ENCODE measurements around the gene KCNG4.

KCNG4 gene

GRCh38 chr16:84247331-84247730, 7.5 kb upstream of the KCNG4 start:
- Mint-ChIP-seq H3K9me3 (no peaks in the 10 kb centered on the region), H3K36me3 (no peaks in the 10 kb centered on the region), H3K27ac (no peak overlapping the region), H3K4me1 (no peaks in the 10 kb centered on the region), H3K4me3 (no peak overlapping the region)
- DNase-seq (ENCODE audit: low spot score in 2 of 2) (no peak), ATAC-seq (no peak)

- ATAC-seq (no peak), DNase-seq (ENCODE audit: low spot score in 2 of 2) (no peak)
- H3K4me1 Mint-ChIP-seq, result no peaks in the 10 kb centered on the region
- no peak overlapping the region for H3K27ac Mint-ChIP-seq
- H3K4me3 Mint-ChIP-seq, result no peak overlapping the region
- H3K9me3 Mint-ChIP-seq, result no peaks in the 10 kb centered on the region
- H3K36me3 Mint-ChIP-seq, result no peaks in the 10 kb centered on the region
These were observed 6.9 kb upstream of the KCNG4 start for GRCh38 chr16:84246679-84247077.

- ATAC-seq, result no peak
- no peaks in the 10 kb centered on the region for H3K9me3 Mint-ChIP-seq
- DNase-seq (ENCODE audit: low spot score in 2 of 2), result no peak
- H3K4me1 Mint-ChIP-seq, result no peaks in the 10 kb centered on the region
- H3K27ac Mint-ChIP-seq, result no peak overlapping the region
- no peaks in the 10 kb centered on the region for H3K36me3 Mint-ChIP-seq
- H3K4me3 Mint-ChIP-seq, result no peak overlapping the region
These were observed 6.3 kb upstream of the KCNG4 start for GRCh38 chr16:84245956-84246678.

GRCh38 chr16:84244728-84245127, 4.9 kb upstream of the KCNG4 start:
- DNase-seq (ENCODE audit: low spot score in 2 of 2) (no peak), ATAC-seq (no peak)
- no peak overlapping the region for H3K4me3 Mint-ChIP-seq
- no peaks in the 10 kb centered on the region for H3K4me1 Mint-ChIP-seq
- H3K36me3 Mint-ChIP-seq, result no peaks in the 10 kb centered on the region
- H3K9me3 Mint-ChIP-seq, result no peaks in the 10 kb centered on the region
- H3K27ac Mint-ChIP-seq, result no peak overlapping the region

- DNase-seq (ENCODE audit: low spot score in 2 of 2) (no peak), ATAC-seq (no peak)
- no peak overlapping the region for H3K4me3 Mint-ChIP-seq
- no peaks in the 10 kb centered on the region for H3K9me3 Mint-ChIP-seq
- H3K27ac Mint-ChIP-seq, result no peak overlapping the region
- H3K36me3 Mint-ChIP-seq, result no peaks in the 10 kb centered on the region
- H3K4me1 Mint-ChIP-seq, result no peaks in the 10 kb centered on the region
These were observed 3.9 kb upstream of the KCNG4 start for GRCh38 chr16:84243732-84244131.

GRCh38 chr16:84242839-84243238, 3.0 kb upstream of the KCNG4 start:
- Mint-ChIP-seq H3K4me1 (no peaks in the 10 kb centered on the region), H3K27ac (no peak overlapping the region)
- DNase-seq (ENCODE audit: low spot score in 2 of 2), result no peak

GRCh38 chr16:84241778-84242177, 2.0 kb upstream of the KCNG4 start:
- DNase-seq (ENCODE audit: low spot score in 2 of 2) (no peak), ATAC-seq (no peak)
- Mint-ChIP-seq H3K36me3 (no peaks in the 10 kb centered on the region), H3K27ac (no peak overlapping the region), H3K4me3 (no peak overlapping the region), H3K9me3 (no peaks in the 10 kb centered on the region), H3K4me1 (no peaks in the 10 kb centered on the region)

More at GRCh38 chr16:84242839-84243238, 3.0 kb upstream of the KCNG4 start:
- Mint-ChIP-seq H3K4me3 (no peak overlapping the region), H3K36me3 (no peaks in the 10 kb centered on the region), H3K9me3 (no peaks in the 10 kb centered on the region)
- ATAC-seq, result no peak

GRCh38 chr16:84240455-84240854, 643 bp upstream of the KCNG4 start:
- DNase-seq (ENCODE audit: low spot score in 2 of 2) (no peak), ATAC-seq (no peak)
- Mint-ChIP-seq H3K36me3 (no peaks in the 10 kb centered on the region), H3K4me3 (no peak overlapping the region), H3K4me1 (no peaks in the 10 kb centered on the region), H3K27ac (no peak overlapping the region), H3K9me3 (no peaks in the 10 kb centered on the region)

- Mint-ChIP-seq H3K27ac (no peak overlapping the region), H3K9me3 (no peaks in the 10 kb centered on the region), H3K36me3 (no peaks in the 10 kb centered on the region), H3K4me1 (no peaks in the 10 kb centered on the region), H3K4me3 (no peak overlapping the region)
- DNase-seq (ENCODE audit: low spot score in 2 of 2), result no peak
- no peak for ATAC-seq
These were observed 557 bp downstream of the KCNG4 start for GRCh38 chr16:84239141-84239769.

GRCh38 chr16:84237994-84238750, 1.6 kb downstream of the KCNG4 start:
- Mint-ChIP-seq H3K4me1 (no peaks in the 10 kb centered on the region), H3K36me3 (no peaks in the 10 kb centered on the region), H3K9me3 (no peaks in the 10 kb centered on the region), H3K27ac (no peak overlapping the region), H3K4me3 (no peak overlapping the region)
- no peak for DNase-seq (ENCODE audit: low spot score in 2 of 2)
- no peak for ATAC-seq

- Mint-ChIP-seq H3K4me1 (no peaks in the 10 kb centered on the region), H3K4me3 (no peak overlapping the region), H3K36me3 (no peaks in the 10 kb centered on the region), H3K27ac (no peak overlapping the region), H3K9me3 (no peaks in the 10 kb centered on the region)
- DNase-seq (ENCODE audit: low spot score in 2 of 2) (no peak), ATAC-seq (no peak)
These were observed 3.1 kb downstream of the KCNG4 start for GRCh38 chr16:84236671-84237070.

GRCh38 chr16:84234321-84235241, 5.2 kb downstream of the KCNG4 start:
- Mint-ChIP-seq H3K27ac (no peak overlapping the region), H3K9me3 (no peaks in the 10 kb centered on the region), H3K4me1 (no peaks in the 10 kb centered on the region), H3K36me3 (no peaks in the 10 kb centered on the region), H3K4me3 (no peak overlapping the region)
- DNase-seq (ENCODE audit: low spot score in 2 of 2) (no peak), ATAC-seq (no peak)

- Mint-ChIP-seq H3K4me3 (no peak overlapping the region), H3K4me1 (no peaks in the 10 kb centered on the region), H3K9me3 (no peaks in the 10 kb centered on the region), H3K27ac (no peak overlapping the region), H3K36me3 (no peaks in the 10 kb centered on the region)
- ATAC-seq, result no peak
- no peak for DNase-seq (ENCODE audit: low spot score in 2 of 2)
These were observed 6.1 kb downstream of the KCNG4 start for GRCh38 chr16:84233748-84234147.

- no peak overlapping the region for H3K4me3 Mint-ChIP-seq
- no peak overlapping the region for H3K27ac Mint-ChIP-seq
- no peaks in the 10 kb centered on the region for H3K36me3 Mint-ChIP-seq
- DNase-seq (ENCODE audit: low spot score in 2 of 2) (no peak), ATAC-seq (no peak)
- H3K9me3 Mint-ChIP-seq, result no peaks in the 10 kb centered on the region
- no peaks in the 10 kb centered on the region for H3K4me1 Mint-ChIP-seq
These were observed 6.8 kb downstream of the KCNG4 start for GRCh38 chr16:84232969-84233368.

- H3K9me3 Mint-ChIP-seq, result no peaks in the 10 kb centered on the region
- H3K27ac Mint-ChIP-seq, result no peak overlapping the region
- H3K4me1 Mint-ChIP-seq, result no peaks in the 10 kb centered on the region
- DNase-seq (ENCODE audit: low spot score in 2 of 2), result no peak
- no peak overlapping the region for H3K4me3 Mint-ChIP-seq
- H3K36me3 Mint-ChIP-seq, result no peaks in the 10 kb centered on the region
- no peak for ATAC-seq
These were observed 7.8 kb downstream of the KCNG4 start for GRCh38 chr16:84232060-84232459.

Data from stimulated activated effector memory CD8-positive, alpha-beta T cell treated with anti-CD3 and anti-CD28 coated beads, Interleukin-12 subunit alpha, Interleukin-12 subunit beta, amount 100 ng/mL, for 72 hours (primary cell).